Epithelial cell of proximal tubule (primary cell): ENCODE results near the gene TLE6. TPM values are rescaled to one million over a fixed set of nuclear protein-coding genes. Genes with fewer than 3 reads are reported as not detected.

Experiments used
- DNase-seq: peaks from one replicate; pipeline ENCODE4 v3.0.0-alpha.2; 2011; ENCODE audit warnings: low read depth
- H3K4me3 ChIP-seq: 2 replicates; pipeline ENCODE4 v1.5.1; 2011; ENCODE audit warnings: low read depth, mild to moderate bottlenecking, low read length
- total RNA-seq: library from RNA; depleted of rRNA; stranded (reverse); fragments of >200 nt; gene quantifications from 2 replicates; pipeline ENCODE4 v1.2.3, GENCODE V29; 2015
- TF ChIP-seq, protein P1 (sequence below): conservative IDR thresholded peaks from 2 replicates; pipeline ENCODE4 v1.5.1; 2012; ENCODE audit warnings: low read depth, mild to moderate bottlenecking, low read length

Gene TLE6
- total RNA-seq, 1 donor from 2014 or later = 0.58 TPM

DNA sequence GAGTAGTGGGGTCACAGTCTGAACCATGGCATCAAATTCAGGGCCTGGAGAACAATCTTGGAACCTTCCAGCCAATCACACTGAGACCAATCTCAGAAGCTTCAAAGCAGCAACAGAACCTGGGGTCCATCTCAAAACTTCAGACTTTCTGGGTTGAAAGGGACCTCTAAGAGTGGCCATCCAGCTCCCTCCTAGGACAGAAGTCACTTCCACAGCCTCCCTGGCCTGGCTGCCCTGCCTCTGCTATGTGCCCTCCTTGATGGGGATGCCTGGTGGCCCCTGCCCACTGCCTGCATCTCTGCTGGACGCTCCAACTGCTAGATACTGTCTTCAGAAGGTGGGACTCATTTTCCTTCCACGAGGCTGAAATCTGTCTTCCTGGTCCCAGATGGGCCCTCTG is 49.9 kb downstream of the TLE6 start:
- no peak overlapping the region for H3K4me3 ChIP-seq
- no peak for DNase-seq
- TF ChIP-seq, protein P1, sequence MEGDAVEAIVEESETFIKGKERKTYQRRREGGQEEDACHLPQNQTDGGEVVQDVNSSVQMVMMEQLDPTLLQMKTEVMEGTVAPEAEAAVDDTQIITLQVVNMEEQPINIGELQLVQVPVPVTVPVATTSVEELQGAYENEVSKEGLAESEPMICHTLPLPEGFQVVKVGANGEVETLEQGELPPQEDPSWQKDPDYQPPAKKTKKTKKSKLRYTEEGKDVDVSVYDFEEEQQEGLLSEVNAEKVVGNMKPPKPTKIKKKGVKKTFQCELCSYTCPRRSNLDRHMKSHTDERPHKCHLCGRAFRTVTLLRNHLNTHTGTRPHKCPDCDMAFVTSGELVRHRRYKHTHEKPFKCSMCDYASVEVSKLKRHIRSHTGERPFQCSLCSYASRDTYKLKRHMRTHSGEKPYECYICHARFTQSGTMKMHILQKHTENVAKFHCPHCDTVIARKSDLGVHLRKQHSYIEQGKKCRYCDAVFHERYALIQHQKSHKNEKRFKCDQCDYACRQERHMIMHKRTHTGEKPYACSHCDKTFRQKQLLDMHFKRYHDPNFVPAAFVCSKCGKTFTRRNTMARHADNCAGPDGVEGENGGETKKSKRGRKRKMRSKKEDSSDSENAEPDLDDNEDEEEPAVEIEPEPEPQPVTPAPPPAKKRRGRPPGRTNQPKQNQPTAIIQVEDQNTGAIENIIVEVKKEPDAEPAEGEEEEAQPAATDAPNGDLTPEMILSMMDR = no peak

DNA sequence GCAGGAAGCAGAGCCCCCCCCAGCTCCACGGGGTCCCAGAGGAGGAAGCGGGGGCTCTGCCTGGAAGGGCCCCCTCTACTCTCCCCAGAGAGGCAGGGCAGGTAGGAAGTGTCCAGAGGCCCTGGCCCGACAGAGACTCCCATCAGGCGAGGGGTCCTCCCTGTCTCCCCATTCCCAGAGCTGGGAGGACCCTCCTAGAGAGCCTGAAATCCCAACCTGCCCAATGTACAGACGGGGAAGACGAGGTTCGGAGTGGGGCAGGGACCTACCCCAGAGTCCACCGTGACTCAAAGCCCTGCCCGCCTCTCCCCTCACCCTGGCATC is 50.6 kb downstream of the TLE6 start:
- TF ChIP-seq, protein P1 = no peak
- no peak for DNase-seq
- no peak overlapping the region for H3K4me3 ChIP-seq

DNA sequence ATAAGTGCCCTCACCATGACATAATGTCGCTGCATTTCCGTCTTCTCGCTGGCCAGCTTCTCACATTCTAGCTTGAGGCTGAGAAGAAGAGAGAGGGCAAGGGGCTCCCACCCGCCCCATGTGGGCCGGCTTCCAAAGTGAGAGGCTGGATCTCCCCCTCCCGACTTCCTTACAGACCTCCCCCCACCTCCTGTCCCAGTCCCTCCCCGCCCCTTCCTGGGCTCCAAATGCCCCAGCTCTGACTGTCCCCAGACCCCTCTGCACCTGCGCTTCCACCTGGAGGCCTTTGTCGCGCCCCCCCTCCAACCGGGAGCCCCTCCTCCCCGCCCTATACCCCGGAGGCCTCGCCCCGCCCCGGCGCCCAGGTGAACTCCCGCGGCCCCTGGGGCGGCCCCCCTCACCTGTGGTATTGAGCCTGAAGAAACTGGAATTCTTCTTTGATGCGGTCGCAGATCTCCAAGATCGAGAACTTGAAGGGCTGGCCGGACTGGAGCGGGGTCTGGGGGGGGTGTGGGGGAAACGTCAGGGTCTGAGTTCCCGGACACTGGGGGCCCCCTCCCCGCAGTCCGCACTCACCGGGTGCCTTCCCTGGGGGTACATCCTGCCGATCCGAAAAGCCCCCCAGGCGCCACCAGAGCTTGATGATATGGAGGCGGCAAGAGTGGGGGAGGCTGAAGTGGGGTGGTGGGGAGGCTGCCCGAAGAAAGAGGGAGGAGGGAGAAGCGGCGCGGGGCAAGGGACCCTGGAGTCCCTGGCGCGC is 51.1 kb downstream of the TLE6 start:
- H3K4me3 ChIP-seq = peak overlapping the region; percentile 51
- TF ChIP-seq, protein P1 = no peak
- no peak for DNase-seq

DNA sequence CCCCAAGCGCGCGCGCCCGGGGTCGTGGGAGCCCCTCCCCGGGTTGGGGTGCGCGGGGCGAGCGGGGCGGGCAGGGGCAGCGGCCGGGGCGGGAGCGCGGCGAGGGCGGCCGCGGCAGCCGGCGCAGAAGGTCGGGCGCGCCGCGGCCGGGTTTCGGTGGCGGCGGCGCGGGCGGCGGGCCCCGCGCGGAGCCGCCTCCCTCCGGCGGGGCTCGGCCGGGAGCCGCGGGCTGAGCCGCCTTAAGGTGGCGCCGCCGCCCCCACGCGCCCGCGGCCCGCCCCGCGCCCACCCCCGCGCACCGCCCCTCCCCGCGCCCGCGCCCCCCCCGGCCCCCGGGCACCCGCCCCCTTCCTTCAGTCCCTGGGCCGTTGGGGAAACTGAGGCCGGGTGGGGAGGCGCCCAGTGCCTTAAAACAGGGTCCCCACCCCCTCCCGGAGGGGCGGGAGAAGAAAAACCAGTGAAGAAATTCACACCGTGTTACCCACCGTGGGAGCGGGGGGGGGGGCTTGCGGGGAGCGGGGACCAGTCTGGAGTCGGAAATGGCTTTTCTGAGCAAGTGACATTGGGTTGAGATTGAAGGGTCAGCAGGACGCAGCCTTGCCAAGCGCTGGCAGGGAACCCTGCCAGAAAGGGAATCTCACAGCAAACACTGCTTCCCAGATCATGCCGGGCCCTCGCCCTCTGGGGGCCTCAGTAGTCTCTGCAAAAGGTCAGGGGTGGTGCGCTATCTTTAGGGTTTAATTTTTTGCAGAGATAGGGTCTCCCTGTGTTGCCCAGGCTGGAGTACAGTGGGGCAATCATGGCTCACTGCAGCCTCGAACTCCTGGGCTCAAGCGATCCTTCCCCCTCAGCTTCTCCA is 51.9 kb downstream of the TLE6 start, which contains the start of gene TLE2:
Gene TLE2 (minus strand): TSS at position 216 of the 859 bp plus-strand sequence. CDS start 376 bp downstream, outside the sequence.
- peak within 1 kb of the TSS; percentile 51 for H3K4me3 ChIP-seq
- DNase-seq = no peak
- TF ChIP-seq, protein P1 = no peak

DNA sequence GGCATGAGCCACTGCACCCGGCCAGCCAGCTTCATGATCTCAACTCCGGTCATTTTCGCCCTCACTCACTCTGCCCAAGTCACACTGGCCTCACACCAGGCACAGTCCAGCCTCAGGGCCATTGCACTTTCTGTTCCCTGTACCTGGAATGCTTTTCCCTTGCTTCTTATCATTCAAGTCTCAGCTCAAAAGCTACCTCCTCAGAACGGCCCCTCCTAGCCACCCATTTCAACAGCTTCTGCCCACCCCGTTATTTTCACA is 54.2 kb downstream of the TLE6 start:
- TF ChIP-seq, protein P1 = no peak
- DNase-seq = no peak
- no peak overlapping the region for H3K4me3 ChIP-seq

DNA sequence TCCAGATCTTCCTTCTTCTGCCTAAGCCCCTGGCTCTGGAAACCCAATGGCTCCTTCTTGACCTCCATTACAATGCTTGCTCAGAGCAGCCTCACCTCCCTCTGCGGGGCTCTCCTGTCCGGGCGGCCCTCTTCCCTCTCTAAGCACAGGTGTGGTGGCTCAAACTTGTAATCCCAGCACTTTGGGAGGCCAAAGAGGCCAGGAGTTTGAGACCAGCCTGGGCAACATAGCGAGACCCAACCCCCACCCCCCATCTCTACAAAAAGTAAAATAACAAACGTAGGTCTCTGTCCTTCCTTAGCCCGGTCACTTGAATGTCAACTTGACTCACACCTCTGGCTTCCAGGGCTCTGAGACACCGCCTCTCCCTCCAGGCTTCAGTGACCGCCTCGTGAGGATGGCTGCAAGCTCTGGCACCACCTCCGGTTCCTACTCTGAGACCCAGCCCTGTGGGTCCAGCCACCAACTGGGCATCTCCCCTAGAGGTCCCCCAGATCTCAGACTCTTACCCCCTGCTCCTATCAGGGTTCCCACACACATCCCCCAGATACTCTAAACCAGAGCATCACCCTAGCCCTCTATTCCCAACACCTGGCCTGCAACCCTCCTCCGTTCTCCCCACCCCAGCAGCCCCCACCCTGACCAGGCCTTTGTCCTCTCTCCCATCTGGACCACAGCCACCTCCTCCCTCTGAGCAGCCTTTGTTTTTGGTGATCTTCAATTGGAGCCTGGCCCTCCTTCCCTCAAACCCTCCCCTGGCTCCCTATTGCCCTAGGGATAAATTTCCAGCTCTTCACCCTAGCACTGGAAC is 56.4 kb downstream of the TLE6 start:
- TF ChIP-seq, protein P1 = no peak
- DNase-seq = no peak

More for the DNA sequence above, 56.4 kb downstream of the TLE6 start:
- H3K4me3 ChIP-seq = no peak overlapping the region
